Pons (tissue), 1 donor: Measurements from ENCODE around the gene CCDC60.

Experiments
- DNase-seq: peaks from one replicate; pipeline ENCODE4 v3.0.0-alpha.2; 2016; ENCODE audit warnings: low spot score

Gene CCDC60

GRCh38 chr12:119540476-119540875 is 205.9 kb downstream of the CCDC60 start:
- DNase-seq, result no peak

- DNase-seq, result peak; percentile 69
Observed at GRCh38 chr12:119544765-119545625, 210.5 kb downstream of the CCDC60 start.

GRCh38 chr12:119546340-119546739 is 211.8 kb downstream of the CCDC60 start:
- DNase-seq, result no peak

GRCh38 chr12:119547001-119547400 is 212.5 kb downstream of the CCDC60 start:
- no peak for DNase-seq

GRCh38 chr12:119556854-119557253 is 222.3 kb downstream of the CCDC60 start:
- DNase-seq, result no peak

GRCh38 chr12:119565404-119565803 is 230.9 kb downstream of the CCDC60 start:
- no peak for DNase-seq

GRCh38 chr12:119570771-119571170 is 236.2 kb downstream of the CCDC60 start:
- no peak for DNase-seq

GRCh38 chr12:119573086-119573485 is 238.6 kb downstream of the CCDC60 start:
- DNase-seq, result no peak

- DNase-seq, result no peak
Observed at GRCh38 chr12:119574255-119574654, 239.7 kb downstream of the CCDC60 start.

GRCh38 chr12:119576118-119576810 is 241.7 kb downstream of the CCDC60 start:
- DNase-seq, result no peak

GRCh38 chr12:119576915-119577314 is 242.4 kb downstream of the CCDC60 start:
- DNase-seq, result no peak

GRCh38 chr12:119578112-119578511 is 243.6 kb downstream of the CCDC60 start:
- DNase-seq, result no peak

GRCh38 chr12:119589097-119589496 is 254.6 kb downstream of the CCDC60 start:
- DNase-seq, result no peak

GRCh38 chr12:119589634-119590033 is 255.1 kb downstream of the CCDC60 start:
- DNase-seq, result no peak
